H1 (cell line): Measurements from ENCODE around the gene METTL5. TPM values are rescaled to one million over a fixed set of nuclear protein-coding genes. Genes with fewer than 3 reads are reported as not detected.

Source experiments
- CTCF ChIA-PET: fragments of 300-600 bp; sonication (Branson Sonifier 250); formaldehyde crosslinking; loops from one replicate; lab custom pipeline; 2021; ENCODE audit not compliant: partially characterized antibody; lab: Charles Lee
- POLR2A ChIA-PET: fragments of 300-600 bp; sonication (Branson Sonifier 250); formaldehyde crosslinking; loops from one replicate; lab custom pipeline; 2021; ENCODE audit warnings: inconsistent platforms; ENCODE audit not compliant: partially characterized antibody; lab: Charles Lee
- DNase-seq, 2 experiments: peaks; one replicate each; pipeline versions ENCODE4 v3.0.0 to v3.0.0-alpha.2; 2010 to 2022; ENCODE audit warnings: low spot score in 2 of 2, low read depth in 1 of 2, mixed read lengths in 1 of 2
- FAIRE-seq: peaks from 2 replicates; lab custom pipeline; 2011; peaks lifted over from hg19 to GRCh38; lab: Jason Lieb, UNC
- H2AFZ ChIP-seq: 2 replicates; pipeline ENCODE4 v1.8.1; 2012; ENCODE audit warnings: low read length, inconsistent platforms
- H2AK5ac ChIP-seq: 2 replicates; pipeline ENCODE4 v1.6.1; 2013; ENCODE audit warnings: low read depth, low read length
- H2BK120ac ChIP-seq: replicated peaks from 2 replicates; pipeline ENCODE3; 2013; ENCODE audit warnings: low read depth, low read length, inconsistent platforms
- H2BK12ac ChIP-seq: 2 replicates; pipeline ENCODE4 v1.6.1; 2013; ENCODE audit warnings: low read depth, low read length
- H2BK15ac ChIP-seq: 2 replicates; pipeline ENCODE4 v1.6.1; 2013; ENCODE audit warnings: low read length
- H2BK20ac ChIP-seq: 2 replicates; pipeline ENCODE4 v1.6.1; 2013; ENCODE audit warnings: low read length
- H2BK5ac ChIP-seq: 2 replicates; pipeline ENCODE4 v1.6.1; 2013; ENCODE audit warnings: low read depth, low read length
- H3K14ac ChIP-seq: 2 replicates; pipeline ENCODE4 v1.6.1; 2013; ENCODE audit warnings: inconsistent platforms; ENCODE audit not compliant: insufficient read length
- H3K18ac ChIP-seq: 2 replicates; pipeline ENCODE4 v1.6.1; 2013; ENCODE audit warnings: low read length; ENCODE audit errors: extremely low read depth
- H3K23ac ChIP-seq: 2 replicates; pipeline ENCODE4 v1.6.1; 2013; ENCODE audit warnings: inconsistent platforms; ENCODE audit not compliant: insufficient read length
- H3K23me2 ChIP-seq: 2 replicates; pipeline ENCODE4 v1.6.1; 2013; ENCODE audit warnings: low read depth, low read length
- H3K27ac ChIP-seq: 2 replicates; pipeline ENCODE4 v1.6.1; 2011; ENCODE audit warnings: low read depth, low read length, inconsistent platforms
- H3K27me3 ChIP-seq, 4 experiments: replicated peaks in 1 of 4; 1 replicate in 1 of 4; 2 replicates in 3 of 4; pipeline versions ENCODE4 v1.6.1 to v1.8.1; 2011 to 2013; ENCODE audit warnings: low read length in 3 of 4, mild to moderate bottlenecking in 3 of 4, inconsistent platforms in 2 of 4, mixed read lengths in 2 of 4, moderate library complexity in 1 of 4; ENCODE audit not compliant: control insufficient read depth in 3 of 4, insufficient read depth in 3 of 4; ENCODE audit errors: extremely low read depth in 1 of 4
- H3K36me3 ChIP-seq, 4 experiments: 2 replicates each; pipeline versions ENCODE4 v1.6.1 to v1.8.1; 2011 to 2013; ENCODE audit warnings: mild to moderate bottlenecking in 4 of 4, low read length in 3 of 4, moderate library complexity in 2 of 4, control low read depth in 1 of 4, inconsistent platforms in 1 of 4; ENCODE audit not compliant: insufficient read depth in 4 of 4, control insufficient read depth in 2 of 4
- H3K4ac ChIP-seq: replicated peaks from 2 replicates; pipeline ENCODE3; 2013; ENCODE audit warnings: low read length, low read depth, mixed read lengths, inconsistent platforms; ENCODE audit not compliant: insufficient read length
- H3K4me1 ChIP-seq, 4 experiments: replicated peaks in 1 of 4; 1 replicate in 1 of 4; 2 replicates in 3 of 4; pipeline versions ENCODE4 v1.6.1 to v1.8.1; 2011 to 2013; ENCODE audit warnings: low read length in 3 of 4, inconsistent platforms in 2 of 4, mixed read lengths in 1 of 4; ENCODE audit not compliant: insufficient read depth in 4 of 4, control insufficient read depth in 3 of 4
- H3K4me2 ChIP-seq, 2 experiments: 2 replicates each; pipeline versions ENCODE4 v1.6.1 to v1.8.1; 2011 to 2013; ENCODE audit warnings: low read depth in 2 of 2, low read length in 2 of 2, control low read depth in 1 of 2, inconsistent platforms in 1 of 2, mild to moderate bottlenecking in 1 of 2; ENCODE audit not compliant: insufficient read depth in 1 of 2
- H3K4me3 ChIP-seq, 4 experiments: fragments of 200-600, 300-600 bp in 1 of 4; sonication (generic), shearing (Covaris generic), sonication (Bioruptor Twin) in 1 of 4; 2 replicates each; pipeline versions ENCODE4 v1.5.1 to v1.8.1; 2011 to 2016; ENCODE audit warnings: low read length in 4 of 4, low read depth in 3 of 4, control low read depth in 2 of 4, inconsistent platforms in 2 of 4, mild to moderate bottlenecking in 2 of 4, mixed read lengths in 1 of 4, moderate library complexity in 1 of 4; ENCODE audit not compliant: insufficient read depth in 2 of 4; ENCODE audit errors: extremely low read depth in 1 of 4
- H3K56ac ChIP-seq: replicated peaks from 2 replicates; pipeline ENCODE3; 2013; ENCODE audit warnings: low read depth, mild to moderate bottlenecking, mixed read lengths, low read length, inconsistent platforms; ENCODE audit not compliant: insufficient read length
- H3K79me1 ChIP-seq: 2 replicates; pipeline ENCODE4 v1.6.1; 2013; ENCODE audit warnings: low read depth, low read length, control low read depth
- H3K79me2 ChIP-seq, 2 experiments: 2 replicates each; pipeline versions ENCODE4 v1.6.1 to v1.8.1; 2012 to 2013; ENCODE audit warnings: low read length in 2 of 2, mild to moderate bottlenecking in 2 of 2, inconsistent platforms in 1 of 2; ENCODE audit not compliant: insufficient read depth in 2 of 2, control insufficient read depth in 1 of 2
- H3K9ac ChIP-seq, 4 experiments: replicated peaks in 1 of 4; 1 replicate in 1 of 4; 2 replicates in 3 of 4; pipeline versions ENCODE4 v1.6.1 to v1.8.1; 2011 to 2013; ENCODE audit warnings: low read depth in 3 of 4, low read length in 3 of 4, control low read depth in 2 of 4, mild to moderate bottlenecking in 2 of 4, moderate library complexity in 2 of 4, inconsistent platforms in 1 of 4; ENCODE audit errors: extremely low read depth in 1 of 4
- H3K9me3 ChIP-seq, 2 experiments: 2 replicates each; pipeline versions ENCODE4 v1.6.1 to v1.8.1; 2012 to 2013; ENCODE audit warnings: mild to moderate bottlenecking in 2 of 2, moderate library complexity in 2 of 2, control low read depth in 1 of 2, inconsistent platforms in 1 of 2, low read depth in 1 of 2, low read length in 1 of 2, mixed read lengths in 1 of 2; ENCODE audit not compliant: insufficient read depth in 2 of 2
- H4K20me1 ChIP-seq, 2 experiments: replicated peaks in 1 of 2; 2 replicates each; pipeline versions ENCODE3 to v1.8.1; 2011 to 2013; ENCODE audit warnings: inconsistent platforms in 2 of 2, low read length in 2 of 2, mild to moderate bottlenecking in 1 of 2; ENCODE audit not compliant: insufficient read depth in 2 of 2, control insufficient read depth in 1 of 2
- H4K5ac ChIP-seq: 2 replicates; pipeline ENCODE4 v1.6.1; 2013; ENCODE audit warnings: low read length, low read depth, mixed read lengths, inconsistent platforms; ENCODE audit not compliant: insufficient read length
- H4K8ac ChIP-seq: 2 replicates; pipeline ENCODE4 v1.8.0; 2013; ENCODE audit warnings: mild to moderate bottlenecking, moderate library complexity, low read length, inconsistent platforms; ENCODE audit not compliant: insufficient read depth; ENCODE audit errors: extremely low read depth
- H4K91ac ChIP-seq: replicated peaks from 2 replicates; pipeline ENCODE3; 2013; ENCODE audit warnings: low read length, mixed read lengths, inconsistent platforms; ENCODE audit not compliant: insufficient read length
- GTF2F1 ChIP-seq: IDR thresholded peaks from 2 replicates; pipeline ENCODE4 v1.6.1; 2012; ENCODE audit warnings: low read depth, low read length, improper control_type of control experiment, borderline replicate concordance
- JUND ChIP-seq: IDR thresholded peaks from 2 replicates; pipeline ENCODE4 v1.6.1; 2011; ENCODE audit warnings: mild to moderate bottlenecking, improper control_type of control experiment, low read length
- KDM1A ChIP-seq: fragments of 200-600, 300-600 bp; sonication (generic); IDR thresholded peaks from 2 replicates; pipeline ENCODE4 v1.7.1; 2016; ENCODE audit warnings: mild to moderate bottlenecking, low read length, borderline replicate concordance
- PHF8 ChIP-seq: fragments of 200-600 bp; sonication (generic); conservative IDR thresholded peaks from 2 replicates; pipeline ENCODE4 v1.7.1; 2012; ENCODE audit warnings: low read depth, mild to moderate bottlenecking, inconsistent platforms, low read length, moderate library complexity
- POLR2AphosphoS5 ChIP-seq: IDR thresholded peaks from 2 replicates; pipeline ENCODE4 v1.6.1; 2011; ENCODE audit warnings: low read depth, low read length
- SAP30 ChIP-seq: fragments of 300-600 bp; sonication (generic); IDR thresholded peaks from 2 replicates; pipeline ENCODE4 v1.7.1; 2012; ENCODE audit warnings: low read length, moderate library complexity, mild to moderate bottlenecking, inconsistent platforms; ENCODE audit not compliant: insufficient read depth, insufficient replicate concordance
- TBP ChIP-seq: IDR thresholded peaks from 2 replicates; pipeline ENCODE4 v1.6.1; 2011; ENCODE audit warnings: low read depth, low read length, improper control_type of control experiment
- WGBS, 2 experiments: shearing (Covaris generic) in 1 of 2; methylation state at CpG; one replicate each; pipeline versions ENCODE4 v1.1.6 to v1.1.7; 2013 to 2015; ENCODE audit warnings: low lambda C conversion rate in 2 of 2, mixed read lengths in 2 of 2, inconsistent platforms in 1 of 2, low coverage in 1 of 2, missing lambda C conversion rate in 1 of 2; ENCODE audit not compliant: insufficient replicate concordance in 2 of 2, insufficient coverage in 1 of 2, insufficient read length in 1 of 2; ENCODE audit errors: extremely low coverage in 1 of 2, missing lambda C conversion rate in 1 of 2; 5-methylcytosine and 5-hydroxymethylcytosine counted together
- polyA plus RNA-seq, 7 experiments: library from polyadenylated mRNA; depleted of rRNA in 3 of 7; stranded (reverse) in 5 of 7; unstranded in 2 of 7; fragments of >200 nt in 5 of 7; fragments of 200-250 nt in 2 of 7; gene quantifications; 1 replicate in 5 of 7; 2 replicates in 1 of 7; 4 replicates in 1 of 7; pipeline versions ENCODE4 v1.2.1 to v1.2.3, GENCODE V29; 2011 to 2013; ENCODE audit warnings: missing spikeins in 2 of 7, mixed read lengths in 2 of 7
- total RNA-seq: library from RNA; stranded (reverse); fragmentation: NEBNext Ultra II Directional; extraction: Animal tissue kit (Norgen Biotek cat#: 25700); gene quantifications from 2 replicates; pipeline ENCODE4 v1.2.1, GENCODE V29; 2021
- TF ChIP-seq, protein P1 (sequence below): IDR thresholded peaks from 2 replicates; pipeline ENCODE4 v1.6.1; 2012; ENCODE audit warnings: inconsistent platforms

Gene METTL5
- total and polyA plus RNA-seq, 2 of the 8 experiments (the other 6 are each of a cell fraction or from before 2014, with no cell fraction given) = 34.5 to 74.1 TPM

DNA sequence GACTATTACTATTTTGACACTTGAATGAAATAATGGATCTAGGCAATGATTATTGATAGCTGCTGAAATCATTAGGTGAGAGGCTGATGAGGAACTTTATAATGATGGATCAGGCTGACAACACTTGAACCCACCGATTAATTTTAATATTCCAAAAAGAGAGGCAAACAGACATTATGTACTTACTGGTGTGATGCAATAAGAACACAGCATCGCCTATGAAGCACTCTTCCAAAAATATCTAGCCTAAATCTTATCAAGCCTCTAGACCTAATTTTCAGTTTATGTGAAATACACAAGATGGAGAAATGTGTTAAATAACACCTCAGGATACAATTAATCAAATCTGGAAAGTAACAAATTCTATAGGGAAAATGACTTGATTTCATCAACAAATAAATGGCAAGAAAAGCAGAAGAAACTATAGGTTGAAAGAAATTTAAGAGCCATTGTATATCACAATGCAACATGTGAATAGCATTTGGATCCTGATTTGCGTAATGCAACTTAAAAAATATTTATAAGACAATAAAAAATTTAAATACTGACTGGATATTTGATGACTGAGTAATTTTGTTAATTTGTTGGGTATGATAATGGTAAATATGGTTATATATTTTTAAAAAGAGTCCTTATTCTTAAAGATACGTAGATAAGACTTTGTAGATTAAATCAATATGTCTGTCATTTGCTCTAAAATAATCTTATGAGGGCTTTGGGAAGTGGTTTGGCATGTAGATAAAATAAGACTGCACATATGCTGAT, 43.3 kb downstream of the METTL5 start:
- Histone ChIP-seq H3K4ac (no peak overlapping the region), H2BK12ac (no peak overlapping the region), H4K91ac (no peak overlapping the region), H2BK120ac (no peak overlapping the region), H3K4me1 (no peaks in the 10 kb centered on the region), H3K79me2 (no peaks in the 10 kb centered on the region), H3K23me2 (no peaks in the 10 kb centered on the region), H2BK15ac (no peak overlapping the region), H3K27ac (no peak overlapping the region), H2BK5ac (no peak overlapping the region), H2AK5ac (no peak overlapping the region), H3K4me3 (no peak overlapping the region), H4K8ac (no peak overlapping the region), H4K20me1 (no peaks in the 10 kb centered on the region), H3K23ac (no peak overlapping the region), H3K36me3 (no peaks in the 10 kb centered on the region), H4K5ac (no peak overlapping the region), H3K9me3 (no peaks in the 10 kb centered on the region), H3K14ac (no peak overlapping the region), H3K18ac (no peak overlapping the region), H2BK20ac (no peak overlapping the region), H2AFZ (no peak overlapping the region), H3K27me3 (no peaks in the 10 kb centered on the region), H3K56ac (no peak overlapping the region), H3K4me2 (no peak overlapping the region), H3K9ac (no peak overlapping the region), H3K79me1 (no peaks in the 10 kb centered on the region)
- WGBS, 2 experiments = 84% methylated on average over 4 of the region's 4 CpGs; no CpG with 5 or more reads in 1 of the 2 experiments
- CTCF ChIA-PET = no interaction called here
- DNase-seq (no peak), FAIRE-seq (no peak)
- POLR2A ChIA-PET = interaction anchor here (1.3 kb wide), 1 partner anchor 27 kb away, joined by 3 read pairs; no protein-coding TSS in a partner anchor
- no peak for TF ChIP-seq GTF2F1
- no peak for TF ChIP-seq TBP
- no peak for TF ChIP-seq PHF8
- TF ChIP-seq JUND = no peak
- TF ChIP-seq, protein P1, sequence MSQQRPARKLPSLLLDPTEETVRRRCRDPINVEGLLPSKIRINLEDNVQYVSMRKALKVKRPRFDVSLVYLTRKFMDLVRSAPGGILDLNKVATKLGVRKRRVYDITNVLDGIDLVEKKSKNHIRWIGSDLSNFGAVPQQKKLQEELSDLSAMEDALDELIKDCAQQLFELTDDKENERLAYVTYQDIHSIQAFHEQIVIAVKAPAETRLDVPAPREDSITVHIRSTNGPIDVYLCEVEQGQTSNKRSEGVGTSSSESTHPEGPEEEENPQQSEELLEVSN = no peak
- TF ChIP-seq KDM1A = no peak
- no peak for TF ChIP-seq SAP30
- no peak for TF ChIP-seq POLR2AphosphoS5
